EH (cell line): ENCODE measurements around the gene CHST15.

Experiments
- DNase-seq: peaks from one replicate; pipeline ENCODE4 v3.0.0-alpha.2; 2015; ENCODE audit warnings: low read depth

CHST15 gene

GRCh38 chr10:124092860-124093773 is at the start of gene CHST15:
CHST15 (minus strand) TSS chr10:124093598; CDS start chr10:124046212, 47,386 bp downstream.
- peak; percentile 51 for DNase-seq

GRCh38 chr10:124142960-124143359 is 49.6 kb upstream of the CHST15 start:
- DNase-seq, result no peak

- no peak for DNase-seq
Measured at GRCh38 chr10:124142006-124142739, 48.8 kb upstream of the CHST15 start.

- DNase-seq, result no peak
Measured at GRCh38 chr10:124138883-124139348, 45.5 kb upstream of the CHST15 start.

GRCh38 chr10:124138195-124138882 is 44.9 kb upstream of the CHST15 start:
- DNase-seq, result peak; percentile 66

- no peak for DNase-seq
Measured at GRCh38 chr10:124134251-124134893, 41.0 kb upstream of the CHST15 start.

- DNase-seq, result no peak
Measured at GRCh38 chr10:124132876-124133275, 39.5 kb upstream of the CHST15 start.

GRCh38 chr10:124132306-124132705 is 38.9 kb upstream of the CHST15 start:
- DNase-seq, result no peak

GRCh38 chr10:124131172-124131571 is 37.8 kb upstream of the CHST15 start:
- no peak for DNase-seq

- no peak for DNase-seq
Measured at GRCh38 chr10:124130198-124130900, 37.0 kb upstream of the CHST15 start.

GRCh38 chr10:124129471-124129870 is 36.1 kb upstream of the CHST15 start:
- no peak for DNase-seq

- no peak for DNase-seq
Measured at GRCh38 chr10:124128811-124129145, 35.4 kb upstream of the CHST15 start.

GRCh38 chr10:124127965-124128810 is 34.8 kb upstream of the CHST15 start:
- no peak for DNase-seq

GRCh38 chr10:124127563-124127962 is 34.2 kb upstream of the CHST15 start:
- no peak for DNase-seq

GRCh38 chr10:124126983-124127385 is 33.6 kb upstream of the CHST15 start:
- no peak for DNase-seq

- DNase-seq, result no peak
Measured at GRCh38 chr10:124126145-124126982, 33.0 kb upstream of the CHST15 start.

- DNase-seq, result peak; percentile 78
Measured at GRCh38 chr10:124125305-124126116, 32.1 kb upstream of the CHST15 start.

GRCh38 chr10:124124769-124125161 is 31.4 kb upstream of the CHST15 start:
- no peak for DNase-seq
